OCI-LY1 (cell line): ENCODE data around the gene COX19.

ENCODE experiments used
- H2AFZ ChIP-seq: fragments of 200-600 bp; sonication (generic), shearing (Covaris generic); 2 replicates; pipeline ENCODE4 v1.6.0; 2014; ENCODE audit warnings: antibody characterized with exemption, mild to moderate bottlenecking, low read length
- H3F3A ChIP-seq: fragments of 200-600 bp; sonication (generic), shearing (Covaris generic); 2 replicates; pipeline ENCODE4 v1.6.0; 2014; ENCODE audit warnings: mild to moderate bottlenecking, antibody characterized with exemption, low read length, moderate library complexity; ENCODE audit not compliant: insufficient read depth
- H3K27ac ChIP-seq: fragments of 200-600 bp; sonication (generic); 2 replicates; pipeline ENCODE4 v1.5.1; 2014; ENCODE audit warnings: low read length, mixed run types, mild to moderate bottlenecking, low read depth; ENCODE audit not compliant: poor library complexity, severe bottlenecking
- H3K27me3 ChIP-seq: fragments of 200-600 bp; sonication (generic); 2 replicates; pipeline ENCODE4 v1.6.0; 2014; ENCODE audit warnings: antibody characterized with exemption, mild to moderate bottlenecking, low read length, moderate library complexity; ENCODE audit not compliant: insufficient read depth
- H3K36me3 ChIP-seq: fragments of 200-600 bp; sonication (generic); 2 replicates; pipeline ENCODE4 v1.6.1; 2014; ENCODE audit warnings: mild to moderate bottlenecking, antibody characterized with exemption, low read length, moderate library complexity, mixed read lengths; ENCODE audit not compliant: insufficient read depth
- H3K4me1 ChIP-seq: fragments of 200-600 bp; sonication (generic); 2 replicates; pipeline ENCODE4 v1.5.1; 2014; ENCODE audit warnings: mild to moderate bottlenecking, low read length, moderate library complexity; ENCODE audit not compliant: insufficient read depth, severe bottlenecking
- H3K4me2 ChIP-seq: fragments of 200-600 bp; sonication (generic), shearing (Covaris generic); 2 replicates; pipeline ENCODE4 v1.6.1; 2014; ENCODE audit warnings: low read length
- H3K4me3 ChIP-seq: fragments of 200-600 bp; sonication (generic); 2 replicates; pipeline ENCODE4 v1.5.1; 2014; ENCODE audit warnings: low read length, low read depth, mild to moderate bottlenecking, mixed read lengths; ENCODE audit not compliant: poor library complexity, severe bottlenecking
- H3K79me2 ChIP-seq: fragments of 200-600 bp; shearing (Covaris generic); 2 replicates; pipeline ENCODE4 v1.6.1; 2016; ENCODE audit warnings: mixed run types, low read length, mixed read lengths; ENCODE audit not compliant: insufficient read depth
- H3K9ac ChIP-seq: fragments of 200-600 bp; sonication (generic), shearing (Covaris generic); 2 replicates; pipeline ENCODE4 v1.6.1; 2014; ENCODE audit warnings: mild to moderate bottlenecking, low read length, mixed read lengths
- H3K9me2 ChIP-seq: fragments of 200-600 bp; sonication (generic), shearing (Covaris generic); 2 replicates; pipeline ENCODE4 v1.6.1; 2014; ENCODE audit warnings: low read depth, mild to moderate bottlenecking, low read length, mixed read lengths
- H3K9me3 ChIP-seq: fragments of 200-600 bp; shearing (Covaris generic); 2 replicates; pipeline ENCODE4 v1.6.1; 2014; ENCODE audit warnings: low read length, mixed read lengths
- H4K20me1 ChIP-seq: fragments of 200-600 bp; sonication (generic), shearing (Covaris generic); 2 replicates; pipeline ENCODE4 v1.6.0; 2016; ENCODE audit warnings: mild to moderate bottlenecking, low read length; ENCODE audit not compliant: insufficient read depth
- CTCF ChIP-seq: fragments of 200-600 bp; sonication (generic), shearing (Covaris generic); IDR thresholded peaks from 2 replicates; pipeline ENCODE4 v1.5.1; 2017; ENCODE audit warnings: mild to moderate bottlenecking, antibody characterized with exemption, low read length, moderate library complexity, mixed read lengths
- EZH2 ChIP-seq: fragments of 200-600 bp; sonication (generic), shearing (Covaris generic); IDR thresholded peaks from 2 replicates; pipeline ENCODE4 v1.8.0; 2017; ENCODE audit warnings: borderline replicate concordance, mixed run types, mild to moderate bottlenecking, antibody characterized with exemption, low read length, moderate library complexity, mixed read lengths

Gene COX19

GRCh38 chr7:936386-937054 lies 38.8 kb downstream of the COX19 start:
- Histone ChIP-seq H3K9ac (no peak overlapping the region), H3F3A (no peaks in the 10 kb centered on the region), H3K79me2 (no peaks in the 10 kb centered on the region), H3K4me1 (no peaks in the 10 kb centered on the region), H3K36me3 (no peaks in the 10 kb centered on the region; the same call in 1 of the 2 replicates), H3K9me2 (no peaks in the 10 kb centered on the region), H3K9me3 (0 out of 2 replicates have a peak, but pooled peaks cover 6% of the 10 kb centered on the region), H3K4me2 (no peak overlapping the region), H3K27me3 (no peaks in the 10 kb centered on the region; the same call in 1 of the 2 replicates), H3K27ac (no peak overlapping the region), H2AFZ (no peak overlapping the region), H4K20me1 (no peaks in the 10 kb centered on the region), H3K4me3 (no peak overlapping the region)
- TF ChIP-seq CTCF (no peak), EZH2 (no peak)

GRCh38 chr7:935874-936385 lies 39.4 kb downstream of the COX19 start:
- no peaks in the 10 kb centered on the region for H3K9me2 ChIP-seq
- no peaks in the 10 kb centered on the region for H3F3A ChIP-seq
- H3K9ac ChIP-seq, result no peak overlapping the region
- H3K36me3 ChIP-seq, result no peaks in the 10 kb centered on the region; the same call in 1 of the 2 replicates
- H3K4me1 ChIP-seq, result no peaks in the 10 kb centered on the region
- H3K4me2 ChIP-seq, result no peak overlapping the region
- H3K27ac ChIP-seq, result no peak overlapping the region
- TF ChIP-seq CTCF, result no peak
- no peak for TF ChIP-seq EZH2
- no peaks in the 10 kb centered on the region for H4K20me1 ChIP-seq
- 0 out of 2 replicates have a peak, but pooled peaks cover 6% of the 10 kb centered on the region for H3K9me3 ChIP-seq
- H2AFZ ChIP-seq, result no peak overlapping the region
- no peaks in the 10 kb centered on the region for H3K79me2 ChIP-seq
- no peaks in the 10 kb centered on the region; the same call in 1 of the 2 replicates for H3K27me3 ChIP-seq
- H3K4me3 ChIP-seq, result no peak overlapping the region

- Histone ChIP-seq H3K4me3 (no peak overlapping the region), H3F3A (no peaks in the 10 kb centered on the region), H3K27ac (no peak overlapping the region), H3K79me2 (no peaks in the 10 kb centered on the region), H3K36me3 (no peaks in the 10 kb centered on the region; the same call in 1 of the 2 replicates), H2AFZ (no peak overlapping the region), H3K27me3 (no peaks in the 10 kb centered on the region; the same call in 1 of the 2 replicates), H3K4me1 (no peaks in the 10 kb centered on the region), H3K4me2 (no peak overlapping the region), H3K9ac (no peak overlapping the region), H3K9me2 (no peaks in the 10 kb centered on the region), H3K9me3 (0 out of 2 replicates have a peak, but pooled peaks cover under 1% of the 10 kb centered on the region), H4K20me1 (no peaks in the 10 kb centered on the region)
- TF ChIP-seq EZH2 (no peak), CTCF (no peak)
Measured at GRCh38 chr7:935164-935873, 40.0 kb downstream of the COX19 start.
